ENCODE measurements around the gene HNRNPA3. TPM values are rescaled to one million over a fixed set of nuclear protein-coding genes. Genes with fewer than 3 reads are reported as not detected.
"Not testable (repeated sequence)": the region's sequence is repeated elsewhere in the genome, so short reads cannot be mapped to it uniquely, and the experiment has no call there.

HNRNPA3 gene
- total RNA-seq, 1 donor from 2014 or later = 40.7 TPM

GRCh38 chr2:177234267-177234666 lies 21.7 kb downstream of the HNRNPA3 start:
- no peak for DNase-seq

- DNase-seq = no peak
Observed at GRCh38 chr2:177235855-177236437, 23.4 kb downstream of the HNRNPA3 start.

- DNase-seq = no peak
Observed at GRCh38 chr2:177237932-177238331, 25.3 kb downstream of the HNRNPA3 start.

GRCh38 chr2:177239053-177239452 lies 26.5 kb downstream of the HNRNPA3 start:
- no peak for DNase-seq

GRCh38 chr2:177239932-177240630 lies 27.5 kb downstream of the HNRNPA3 start:
- DNase-seq = peak; percentile 80

- no peak for DNase-seq
Observed at GRCh38 chr2:177241711-177242120, 29.1 kb downstream of the HNRNPA3 start.

GRCh38 chr2:177242121-177242987 lies 29.8 kb downstream of the HNRNPA3 start:
- peak; percentile 90 for DNase-seq

GRCh38 chr2:177243073-177243472 lies 30.5 kb downstream of the HNRNPA3 start:
- no peak for DNase-seq

- no peak for DNase-seq
Observed at GRCh38 chr2:177243476-177243875, 30.9 kb downstream of the HNRNPA3 start.

- no peak for DNase-seq
Observed at GRCh38 chr2:177244244-177244771, 31.7 kb downstream of the HNRNPA3 start.

GRCh38 chr2:177245010-177245422 lies 32.4 kb downstream of the HNRNPA3 start:
- peak; percentile 78 for DNase-seq

- DNase-seq = no peak
Observed at GRCh38 chr2:177246000-177246399, 33.4 kb downstream of the HNRNPA3 start.

GRCh38 chr2:177246523-177247030 lies 34.0 kb downstream of the HNRNPA3 start:
- not testable (repeated sequence) for DNase-seq

GRCh38 chr2:177247693-177248262 lies 35.2 kb downstream of the HNRNPA3 start:
- DNase-seq = no peak

GRCh38 chr2:177249038-177249437 lies 36.4 kb downstream of the HNRNPA3 start:
- DNase-seq = no peak

- no peak for DNase-seq
Observed at GRCh38 chr2:177250461-177250860, 37.9 kb downstream of the HNRNPA3 start.

- DNase-seq = no peak
Observed at GRCh38 chr2:177251165-177251542, 38.6 kb downstream of the HNRNPA3 start.

GRCh38 chr2:177252808-177253531 lies 40.4 kb downstream of the HNRNPA3 start:
- no peak for DNase-seq

GRCh38 chr2:177253704-177254103 lies 41.1 kb downstream of the HNRNPA3 start:
- DNase-seq = no peak

GRCh38 chr2:177254433-177255226 lies 42.0 kb downstream of the HNRNPA3 start:
- DNase-seq = peak; percentile 87

- DNase-seq = no peak
Observed at GRCh38 chr2:177255227-177255601, 42.6 kb downstream of the HNRNPA3 start.

Data from dermis blood vessel endothelial cell (primary cell).